C1 segment of cervical spinal cord (tissue), 14 donors: ENCODE data around the gene FAM53A.

Experiments
- DNase-seq, 14 donors: peaks; one replicate each; lab custom pipeline; 2025; lab: John Stamatoyannopoulos, UW

The FAM53A gene

GRCh38 chr4:1593881-1594345 lies 90.2 kb downstream of the FAM53A start:
- DNase-seq = no peak

GRCh38 chr4:1593458-1593857 lies 90.7 kb downstream of the FAM53A start:
- DNase-seq = no peak

- DNase-seq = no peak
These were observed 91.2 kb downstream of the FAM53A start for GRCh38 chr4:1592709-1593417.

GRCh38 chr4:1592068-1592708 lies 91.9 kb downstream of the FAM53A start:
- no peak for DNase-seq

- DNase-seq = no peak
These were observed 93.0 kb downstream of the FAM53A start for GRCh38 chr4:1591107-1591506.

- DNase-seq = no peak
These were observed 93.9 kb downstream of the FAM53A start for GRCh38 chr4:1590244-1590643.
